Epithelial cell of proximal tubule (primary cell): ENCODE measurements around the gene AKT3. TPM values are rescaled to one million over a fixed set of nuclear protein-coding genes. Genes with fewer than 3 reads are reported as not detected.
A peak's percentile ranks its signal among the peaks of the same experiment; 100 is the strongest.

Source experiments
- DNase-seq: peaks from one replicate; pipeline ENCODE4 v3.0.0-alpha.2; 2011; ENCODE audit warnings: low read depth
- H3K4me3 ChIP-seq: 2 replicates; pipeline ENCODE4 v1.5.1; 2011; ENCODE audit warnings: low read depth, mild to moderate bottlenecking, low read length
- total RNA-seq: library from RNA; depleted of rRNA; stranded (reverse); fragments of >200 nt; gene quantifications from 2 replicates; pipeline ENCODE4 v1.2.3, GENCODE V29; 2015
- TF ChIP-seq, protein P1 (sequence below): conservative IDR thresholded peaks from 2 replicates; pipeline ENCODE4 v1.5.1; 2012; ENCODE audit warnings: low read depth, mild to moderate bottlenecking, low read length

The AKT3 gene
- total RNA-seq, 1 donor from 2014 or later, result 12.2 TPM

DNA sequence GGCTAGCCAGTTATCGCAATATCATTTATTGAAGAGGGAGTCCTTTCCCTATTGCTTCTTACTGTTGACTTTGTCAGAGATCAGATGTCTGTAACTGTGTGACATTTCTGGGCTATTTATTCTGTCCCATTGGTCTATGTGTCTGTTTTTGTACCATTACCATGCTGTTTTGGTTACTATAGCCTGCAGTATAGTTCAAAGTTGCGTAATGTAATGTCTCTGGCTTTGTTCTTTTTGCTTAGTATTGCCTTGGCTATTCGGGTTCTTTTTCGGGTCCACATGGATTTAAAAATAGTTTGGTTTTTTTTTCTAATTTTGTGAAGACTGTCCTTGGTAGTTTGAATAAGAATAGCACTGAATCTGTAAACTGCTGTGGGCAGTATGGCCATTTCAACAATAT, 320.5 kb downstream of the AKT3 start:
- TF ChIP-seq, protein P1, sequence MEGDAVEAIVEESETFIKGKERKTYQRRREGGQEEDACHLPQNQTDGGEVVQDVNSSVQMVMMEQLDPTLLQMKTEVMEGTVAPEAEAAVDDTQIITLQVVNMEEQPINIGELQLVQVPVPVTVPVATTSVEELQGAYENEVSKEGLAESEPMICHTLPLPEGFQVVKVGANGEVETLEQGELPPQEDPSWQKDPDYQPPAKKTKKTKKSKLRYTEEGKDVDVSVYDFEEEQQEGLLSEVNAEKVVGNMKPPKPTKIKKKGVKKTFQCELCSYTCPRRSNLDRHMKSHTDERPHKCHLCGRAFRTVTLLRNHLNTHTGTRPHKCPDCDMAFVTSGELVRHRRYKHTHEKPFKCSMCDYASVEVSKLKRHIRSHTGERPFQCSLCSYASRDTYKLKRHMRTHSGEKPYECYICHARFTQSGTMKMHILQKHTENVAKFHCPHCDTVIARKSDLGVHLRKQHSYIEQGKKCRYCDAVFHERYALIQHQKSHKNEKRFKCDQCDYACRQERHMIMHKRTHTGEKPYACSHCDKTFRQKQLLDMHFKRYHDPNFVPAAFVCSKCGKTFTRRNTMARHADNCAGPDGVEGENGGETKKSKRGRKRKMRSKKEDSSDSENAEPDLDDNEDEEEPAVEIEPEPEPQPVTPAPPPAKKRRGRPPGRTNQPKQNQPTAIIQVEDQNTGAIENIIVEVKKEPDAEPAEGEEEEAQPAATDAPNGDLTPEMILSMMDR, result no peak
- no peak for DNase-seq
- H3K4me3 ChIP-seq, result no peak overlapping the region

DNA sequence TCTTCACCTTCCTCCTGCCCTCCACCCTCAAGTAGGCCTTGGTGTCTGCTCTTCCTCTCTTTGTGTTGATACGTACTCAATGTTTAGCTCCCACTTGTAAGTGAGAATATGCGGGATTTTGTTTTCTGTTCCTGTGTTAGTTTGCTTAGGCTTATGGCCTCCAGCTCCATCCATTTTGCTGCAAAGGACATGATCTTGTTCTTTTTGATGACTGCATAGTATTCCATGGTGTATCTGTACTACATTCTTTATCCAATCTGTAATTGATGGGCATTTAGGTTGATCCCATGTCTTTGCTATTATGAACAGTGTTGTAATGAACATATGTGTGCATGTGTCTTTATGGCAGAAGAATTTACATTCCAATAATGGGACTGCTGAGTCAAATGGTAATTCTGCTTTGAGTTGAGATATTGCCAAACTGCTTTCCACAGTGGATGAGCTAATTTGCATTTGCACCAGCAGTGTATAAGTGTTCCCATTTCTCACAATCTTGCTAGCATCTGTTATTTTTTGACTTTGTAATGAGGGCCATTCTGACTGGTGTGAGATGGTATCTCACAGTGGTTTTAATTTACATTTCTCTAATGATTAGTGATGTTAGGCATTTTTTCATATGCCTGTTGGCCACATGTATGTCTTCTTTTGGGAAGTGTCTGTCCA, 321.5 kb downstream of the AKT3 start:
- no peak overlapping the region for H3K4me3 ChIP-seq
- TF ChIP-seq, protein P1, result no peak
- DNase-seq, result no peak

DNA sequence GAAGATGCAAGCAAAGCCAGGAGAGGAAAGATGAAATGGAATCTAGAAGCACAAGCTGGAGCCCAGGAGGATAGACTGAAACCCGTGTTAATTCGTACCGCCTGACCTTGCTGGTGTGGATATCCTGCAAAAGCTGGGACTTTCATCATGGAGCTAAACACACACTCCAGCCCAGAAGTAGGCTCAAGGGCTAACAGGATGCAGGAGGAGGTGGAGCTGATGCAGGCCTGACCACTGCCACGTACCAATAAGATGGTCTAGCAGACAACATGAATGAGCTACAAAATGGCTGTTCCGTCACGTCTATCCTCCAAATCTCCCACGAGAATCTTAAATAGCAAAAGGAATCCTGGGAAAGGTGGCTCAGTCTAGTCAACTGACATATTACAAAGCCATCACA, 323.9 kb downstream of the AKT3 start:
- DNase-seq, result no peak
- TF ChIP-seq, protein P1, result no peak
- H3K4me3 ChIP-seq, result no peak overlapping the region

DNA sequence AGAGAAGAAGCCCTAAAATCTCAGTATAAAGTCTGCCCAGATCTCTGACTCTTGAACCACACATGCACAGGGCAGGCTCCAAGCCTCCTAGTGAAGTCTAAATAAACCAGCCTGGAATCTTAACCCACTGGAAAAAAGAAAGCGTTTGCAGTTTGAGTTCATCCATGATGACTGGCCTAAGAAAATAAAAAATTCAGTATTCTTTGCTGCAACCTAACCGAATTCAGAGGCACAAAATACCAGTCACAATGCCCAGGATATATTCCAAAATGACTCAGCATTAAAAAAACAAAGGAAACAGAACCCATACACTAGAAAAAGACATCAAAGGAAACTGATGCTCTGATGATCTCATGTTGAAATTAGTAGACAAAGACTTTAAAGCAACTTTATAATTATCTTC, 325.0 kb downstream of the AKT3 start:
- peak; percentile 22 for DNase-seq
- TF ChIP-seq, protein P1, result no peak
- H3K4me3 ChIP-seq, result no peak overlapping the region

DNA sequence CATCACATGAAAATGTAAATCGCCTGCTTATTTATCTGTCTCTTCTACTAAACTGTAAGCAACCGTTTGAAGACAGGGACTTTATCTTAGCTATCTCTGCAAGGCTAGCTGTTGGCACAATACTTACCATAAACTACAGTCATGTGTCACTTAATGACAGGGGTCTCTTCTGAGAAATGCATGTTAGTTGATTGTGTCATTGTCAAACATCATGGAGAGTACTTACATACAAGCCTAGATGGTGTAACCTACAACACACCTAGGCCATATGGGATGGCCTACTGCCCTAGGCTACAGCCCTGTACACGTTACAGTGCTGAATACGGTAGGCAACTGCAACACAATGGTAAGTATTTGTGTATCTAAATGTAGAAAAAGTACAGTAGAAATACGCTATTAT, 326.3 kb downstream of the AKT3 start:
- no peak overlapping the region for H3K4me3 ChIP-seq
- TF ChIP-seq, protein P1, result no peak
- no peak for DNase-seq

DNA sequence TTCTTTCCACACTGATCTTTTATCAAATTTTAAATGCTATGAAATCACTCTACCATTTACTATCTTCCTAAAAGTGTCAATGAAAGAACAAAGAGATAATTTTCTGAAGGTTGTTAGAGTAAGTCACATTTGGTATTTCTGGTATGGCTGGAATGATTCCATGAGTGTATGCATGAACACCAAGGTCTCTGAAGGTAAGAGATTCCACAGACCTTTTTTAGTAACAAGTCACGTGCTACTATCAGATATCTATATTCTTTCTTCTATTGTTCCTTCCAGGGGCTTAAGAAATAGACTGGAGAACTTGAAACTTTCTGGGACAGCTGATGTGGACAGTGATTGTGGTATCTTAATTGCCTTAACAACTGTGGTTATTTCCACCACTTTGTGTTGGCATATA, 329.2 kb downstream of the AKT3 start:
- TF ChIP-seq, protein P1, result no peak
- no peak for DNase-seq
- H3K4me3 ChIP-seq, result no peak overlapping the region

DNA sequence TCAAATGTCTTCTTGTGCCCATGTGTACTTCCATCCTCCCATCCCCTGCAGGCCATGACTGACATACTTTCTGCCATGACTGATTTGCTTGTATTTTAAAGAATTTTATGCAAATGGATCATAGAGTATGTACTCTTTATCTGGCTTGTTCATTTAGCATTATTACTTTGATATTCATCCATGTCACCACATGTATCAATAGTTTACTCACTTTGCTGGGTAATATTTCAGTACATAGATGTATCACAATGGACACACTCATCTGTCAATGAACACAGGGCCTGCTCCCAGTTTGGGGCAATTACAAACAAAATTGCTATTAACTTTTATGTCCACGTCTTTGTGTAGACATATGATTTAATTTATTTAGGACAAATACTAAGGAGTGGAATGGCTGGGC, 335.1 kb downstream of the AKT3 start:
- no peak overlapping the region for H3K4me3 ChIP-seq
- no peak for DNase-seq

More for the DNA sequence above, 335.1 kb downstream of the AKT3 start:
- TF ChIP-seq, protein P1, result no peak
